Dedifferentiated amniotic fluid mesenchymal stem cell (primary cell): ENCODE results near the gene RAB3IP.

Experiments
- DNase-seq: peaks from one replicate; pipeline ENCODE4 v3.0.0-alpha.2; 2016; ENCODE audit errors: extremely low spot score

RAB3IP gene

GRCh38 chr12:69738351-69739286 is at the start of gene RAB3IP:
RAB3IP (plus strand) TSS chr12:69738860; CDS start chr12:69755409, 16,549 bp downstream.
- peak; percentile 42 for DNase-seq

DNA sequence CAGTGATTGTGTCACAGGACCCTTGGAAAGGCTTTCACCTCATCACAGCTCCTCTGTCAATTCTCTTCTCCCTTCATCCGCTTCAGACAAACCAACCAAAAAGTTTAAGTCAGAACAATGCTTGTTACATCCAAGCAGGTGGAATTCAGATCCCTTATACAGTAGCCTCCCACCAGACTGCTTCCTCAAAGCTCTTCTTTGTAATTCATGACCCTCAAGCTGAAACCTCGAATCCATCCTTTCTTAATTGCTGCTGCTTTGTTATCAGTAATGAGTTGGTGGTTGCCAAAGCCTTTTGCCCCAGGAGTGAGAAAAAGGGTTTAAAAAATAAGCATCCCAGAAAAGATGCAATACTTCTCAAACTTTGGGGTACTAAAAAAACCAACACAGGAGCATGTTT is 49.0 kb upstream of the RAB3IP start:
- no peak for DNase-seq

- no peak for DNase-seq
Observed at GRCh38 chr12:69694123-69694522, 44.5 kb upstream of the RAB3IP start.

GRCh38 chr12:69698054-69698453 is 40.6 kb upstream of the RAB3IP start:
- DNase-seq, result no peak

GRCh38 chr12:69698769-69699540 is 39.7 kb upstream of the RAB3IP start, which contains the start of gene BEST3:
BEST3 (minus strand) TSS chr12:69699303; CDS start chr12:69697798, 1,505 bp downstream.
- DNase-seq, result no peak

DNA sequence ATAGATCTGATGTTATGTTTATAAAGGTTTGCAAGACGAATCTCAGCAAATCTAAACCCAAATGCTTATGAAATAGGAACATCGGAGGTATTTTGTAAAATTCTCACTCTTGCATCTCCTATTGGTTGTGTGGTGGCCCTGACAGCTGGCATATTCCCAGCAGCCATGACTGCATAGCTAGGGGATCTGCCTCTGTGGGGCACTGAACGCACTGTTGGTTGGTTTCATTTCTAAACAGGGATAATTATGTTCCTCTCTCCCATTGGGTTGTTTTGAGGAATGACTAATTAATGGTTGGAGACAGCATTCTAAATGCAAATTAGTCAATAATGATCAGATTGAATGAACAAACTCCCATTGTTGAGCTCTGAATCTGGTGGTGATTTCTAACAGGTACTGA is 36.8 kb upstream of the RAB3IP start:
- DNase-seq, result no peak

GRCh38 chr12:69703146-69703642 is 35.5 kb upstream of the RAB3IP start:
- DNase-seq, result no peak

GRCh38 chr12:69704357-69704756 is 34.3 kb upstream of the RAB3IP start:
- DNase-seq, result no peak

DNA sequence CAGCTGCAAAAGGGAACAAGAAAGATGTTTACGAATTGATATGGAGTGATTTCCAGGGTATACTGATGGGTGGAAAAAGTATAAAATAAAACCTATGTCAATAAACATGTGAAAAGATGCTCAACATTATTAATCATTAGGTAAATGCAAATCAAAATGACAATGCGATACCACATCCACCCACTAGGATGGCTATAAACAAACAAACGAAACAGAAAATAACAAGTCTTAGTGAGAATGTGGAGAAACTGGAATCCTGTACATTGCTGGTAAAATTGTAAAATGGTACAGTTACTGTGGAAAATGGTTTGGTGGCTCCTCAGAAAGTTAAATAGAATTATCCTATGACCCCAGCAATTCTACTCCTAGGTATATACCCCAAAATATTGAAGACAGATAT is 30.0 kb upstream of the RAB3IP start:
- DNase-seq, result no peak

DNA sequence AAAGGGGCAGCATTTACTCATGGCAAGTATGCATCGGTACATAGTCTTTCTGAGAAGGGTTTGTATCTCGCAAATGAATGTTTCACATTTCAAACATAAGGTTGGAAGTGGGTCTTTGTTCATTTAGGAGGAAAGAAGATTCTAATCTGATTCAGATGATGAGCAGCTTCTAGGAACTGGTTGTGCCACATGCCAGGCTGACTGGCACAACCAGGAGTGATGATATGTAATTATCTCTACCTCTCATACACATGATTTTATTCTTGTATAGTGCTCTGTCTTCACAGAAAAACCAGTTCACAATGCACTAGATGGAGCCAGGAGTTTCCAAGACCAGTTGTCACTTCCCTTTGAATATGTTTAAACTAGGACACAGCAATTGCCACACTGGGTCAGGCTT is 25.8 kb upstream of the RAB3IP start:
- no peak for DNase-seq

GRCh38 chr12:69714542-69714941 is 24.1 kb upstream of the RAB3IP start:
- no peak for DNase-seq

DNA sequence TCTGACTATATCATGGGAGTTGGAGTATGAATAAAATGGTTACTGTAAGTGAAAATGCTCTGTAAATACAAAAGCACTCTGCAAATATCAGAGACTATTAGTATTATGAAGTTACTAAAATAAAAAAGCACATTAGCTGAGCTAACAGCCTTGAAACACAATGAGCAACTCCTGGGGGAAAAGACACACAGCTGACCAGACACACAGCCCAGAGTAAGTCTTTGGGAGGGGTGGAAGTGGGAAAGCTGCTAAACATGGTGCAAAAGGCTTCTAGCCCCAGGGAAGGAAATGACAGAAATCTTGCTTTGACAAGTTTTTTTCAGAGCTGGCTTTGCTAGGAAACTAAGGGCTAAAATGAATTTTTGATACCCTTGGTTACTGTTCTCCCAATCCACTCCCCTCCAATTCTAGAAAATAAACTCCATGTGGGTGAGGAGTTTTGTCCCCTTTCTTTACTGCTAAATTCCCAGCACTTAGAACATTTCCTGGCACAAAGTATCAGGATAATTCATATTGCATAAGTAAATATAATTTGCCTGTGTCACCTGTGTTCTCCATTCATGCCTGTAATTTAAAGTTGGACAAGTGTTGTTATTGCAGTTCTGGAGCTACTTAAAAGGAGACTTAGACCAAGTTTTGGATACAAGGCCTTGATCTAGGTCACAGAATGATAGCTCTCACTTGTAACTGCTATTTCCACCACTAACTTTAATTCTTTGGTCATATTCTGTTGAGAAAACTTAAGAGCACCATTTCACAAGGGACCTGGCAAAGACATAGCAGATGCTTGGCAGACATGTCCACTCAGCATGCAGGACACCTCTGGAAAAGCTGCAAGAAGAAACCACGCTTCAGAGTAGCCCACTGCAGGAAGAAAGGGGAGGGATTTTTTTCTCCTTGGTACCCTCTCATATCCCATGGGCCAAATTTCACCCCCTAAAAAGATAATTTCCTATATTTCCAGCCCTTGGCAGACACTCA is 19.0 kb upstream of the RAB3IP start:
- no peak for DNase-seq

- no peak for DNase-seq
Observed at GRCh38 chr12:69720750-69721149, 17.9 kb upstream of the RAB3IP start.

DNA sequence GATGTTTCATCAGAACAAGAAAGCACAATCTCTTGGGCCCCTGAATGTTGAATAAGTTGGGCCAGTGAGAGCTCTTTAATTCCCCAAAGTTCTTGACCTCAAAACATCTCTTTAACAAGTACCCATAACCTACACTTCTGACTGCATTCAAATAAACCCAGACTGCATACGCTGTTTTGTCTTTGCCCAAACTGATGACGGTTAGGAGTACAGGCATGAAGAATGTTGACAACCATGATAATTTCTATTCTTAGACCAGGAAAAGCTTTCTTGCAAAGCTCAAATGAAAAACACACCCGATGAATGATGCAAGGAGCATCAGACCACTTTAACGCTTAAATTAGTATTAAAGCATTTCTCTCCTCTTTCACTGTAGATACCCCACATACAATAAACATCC is 11.7 kb upstream of the RAB3IP start:
- DNase-seq, result no peak

DNA sequence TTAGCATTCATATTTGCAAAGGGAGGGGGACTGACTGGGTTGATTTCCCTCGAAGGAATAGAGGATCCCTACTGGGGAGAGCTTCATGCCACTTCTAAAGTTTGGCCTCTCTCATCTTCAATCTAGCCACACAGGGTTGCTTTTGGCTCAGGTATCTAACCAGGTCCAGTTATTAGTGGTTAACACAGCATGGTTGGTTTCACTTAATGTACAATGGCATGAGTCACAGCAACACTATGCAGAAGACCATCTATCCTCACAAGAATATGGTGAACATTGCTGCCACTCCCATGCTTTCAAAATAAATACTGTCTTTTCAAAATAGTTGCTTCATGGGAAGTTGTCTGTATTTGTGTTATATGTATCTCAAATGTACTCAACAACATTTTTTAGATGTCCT is 6.6 kb upstream of the RAB3IP start:
- no peak for DNase-seq

DNA sequence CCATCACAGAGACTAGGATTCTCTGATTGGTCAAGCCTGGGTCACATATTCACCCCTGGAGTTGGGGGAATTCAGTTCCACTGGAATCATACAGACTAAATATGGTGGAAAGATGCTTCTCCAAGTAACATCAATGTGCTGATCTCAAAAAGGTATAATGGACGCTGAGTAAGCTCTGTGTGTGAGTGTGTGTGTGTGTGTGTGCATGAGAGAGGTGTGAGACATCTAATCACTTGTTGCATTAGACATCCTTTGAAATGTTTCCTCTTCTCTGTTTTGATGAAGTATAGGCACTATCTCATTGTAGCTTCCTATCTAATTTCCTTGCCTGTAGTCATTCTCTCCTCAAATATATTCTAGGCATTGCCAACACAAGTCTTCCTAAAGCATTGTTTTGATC is 5.0 kb upstream of the RAB3IP start:
- no peak for DNase-seq

DNA sequence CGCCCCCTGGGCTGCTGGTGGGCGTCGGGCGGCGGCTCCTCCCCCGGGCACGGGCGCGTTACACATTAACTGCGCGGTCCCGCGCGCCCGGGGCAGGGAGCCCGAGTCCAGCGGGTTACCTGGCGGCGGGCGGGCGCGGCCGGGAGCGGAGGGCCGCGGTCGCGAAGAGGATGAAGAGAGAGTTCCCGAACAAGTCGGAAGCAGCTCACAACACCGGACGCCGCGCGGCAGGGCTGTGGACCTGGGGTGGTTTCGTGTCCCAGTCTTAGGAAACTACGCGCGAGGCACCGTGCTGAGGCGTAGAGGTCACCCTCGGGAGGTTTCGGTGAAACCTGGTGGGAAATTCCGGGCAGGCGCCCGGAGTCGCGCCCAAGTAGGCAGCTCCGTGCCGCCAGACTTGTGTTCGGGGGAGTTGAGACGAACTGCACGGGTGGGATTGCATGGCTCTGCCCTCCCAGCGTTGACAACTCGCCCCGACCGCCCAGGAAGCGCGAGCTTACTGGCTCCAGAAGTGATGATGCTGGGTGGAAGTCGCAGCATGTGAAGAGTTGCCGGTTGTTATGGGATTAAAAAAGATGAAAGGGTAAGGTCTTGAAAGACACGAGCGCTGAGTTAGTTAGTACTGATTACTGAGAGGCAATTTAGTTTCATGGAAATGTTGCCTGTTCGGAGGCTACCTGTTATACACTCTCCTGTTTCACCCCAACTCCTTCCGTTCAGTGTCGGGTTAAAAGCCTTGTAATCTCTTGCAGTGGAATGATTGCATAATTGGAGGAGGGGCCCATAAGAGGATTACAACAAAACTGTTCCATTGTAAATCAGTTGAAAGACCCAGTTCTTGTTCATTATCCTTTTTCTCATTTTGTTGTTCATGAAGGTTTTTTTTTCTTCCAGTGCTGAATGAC is 879 bp downstream of the RAB3IP start:
- DNase-seq, result no peak

GRCh38 chr12:69744109-69744508 is 5.4 kb downstream of the RAB3IP start:
- DNase-seq, result no peak

DNA sequence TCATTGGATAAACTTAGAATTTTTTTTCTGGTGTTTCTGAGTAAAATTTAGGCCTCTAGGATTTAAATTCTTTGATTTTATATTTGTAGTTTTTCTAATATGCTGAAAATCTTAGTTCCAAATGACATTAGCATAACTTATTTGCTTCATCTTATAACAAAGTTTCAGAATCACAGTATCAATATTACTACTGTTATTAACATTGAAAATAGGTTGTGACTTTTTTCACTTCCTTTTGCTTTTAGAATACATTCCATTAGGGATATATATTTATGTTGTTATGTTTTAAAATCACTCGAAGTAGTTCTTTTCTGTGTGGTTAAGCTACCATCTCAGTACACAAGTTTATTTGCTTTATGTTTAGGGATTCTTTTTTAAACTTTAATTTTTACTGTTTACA is 12.8 kb downstream of the RAB3IP start:
- no peak for DNase-seq

- no peak for DNase-seq
Observed at GRCh38 chr12:69755302-69755701, 16.6 kb downstream of the RAB3IP start.
